Ovary (tissue), 9 donors: Measurements from ENCODE around the gene DAB2. TPM values are rescaled to one million over a fixed set of nuclear protein-coding genes. Genes with fewer than 3 reads are reported as not detected.

Experiments
- DNase-seq, 5 donors: peaks; one replicate each; pipeline ENCODE4 v3.0.0-alpha.2; 2019 to 2020
- H3K27ac ChIP-seq, 2 donors: fragments of 200-600 bp; one replicate each; pipeline versions ENCODE4 v1.5.1 to v1.8.0; 2019 to 2022
- H3K27me3 ChIP-seq: fragments of 200-600 bp; one replicate; pipeline ENCODE4 v1.8.0; 2022
- H3K36me3 ChIP-seq: fragments of 200-600 bp; sonication (generic); one replicate; pipeline ENCODE4 v1.5.1; 2019
- H3K4me1 ChIP-seq: one replicate; pipeline ENCODE4 v1.8.1; 2013; ENCODE audit warnings: mild to moderate bottlenecking, moderate library complexity; ENCODE audit not compliant: insufficient read depth
- H3K4me3 ChIP-seq: fragments of 200-600 bp; sonication (generic); one replicate; pipeline ENCODE4 v1.5.1; 2017
- H3K9me3 ChIP-seq, 2 donors: fragments of 200-600 bp in 1 of 2; sonication (generic) in 1 of 2; one replicate each; pipeline versions ENCODE4 v1.5.1 to v1.8.1; 2013 to 2019; ENCODE audit warnings: mild to moderate bottlenecking in 1 of 2, moderate library complexity in 1 of 2
- CTCF ChIP-seq, 3 donors: fragments of 450-650 bp in 2 of 3; fragments of 200-600 bp in 1 of 3; IDR thresholded peaks; one replicate each; pipeline versions ENCODE4 v1.5.1 to v1.8.0; 2016 to 2022; ENCODE audit warnings: antibody characterized with exemption in 3 of 3, mild to moderate bottlenecking in 1 of 3
- EP300 ChIP-seq: sonication (generic); formaldehyde crosslinking; IDR thresholded peaks from one replicate; pipeline ENCODE4 v1.6.1; 2017; ENCODE audit warnings: antibody characterized with exemption
- POLR2A ChIP-seq: fragments of 450-650 bp; IDR thresholded peaks from one replicate; pipeline ENCODE4 v1.6.1; 2017; ENCODE audit warnings: antibody characterized with exemption, mild to moderate bottlenecking, moderate library complexity
- WGBS, 3 donors: extraction: QIAGEN DNeasy Blood & Tissue Kit in 1 of 3; methylation state at CpG; one replicate each; pipeline versions ENCODE4 v1.1.5 to v1.1.7; 2013 to 2017; 5-methylcytosine and 5-hydroxymethylcytosine counted together
- intact Hi-C, 4 donors: fragments of 100-400 bp; cut with DNase I; formaldehyde crosslinking; loops; one replicate each; pipeline versions ENCODE4 v1.11.0 to v1.15.1; 2022 to 2023
- polyA plus RNA-seq, 2 donors: library from polyadenylated mRNA; stranded (reverse); fragments of 200-250 nt in 1 of 2; fragments of 350-450 nt in 1 of 2; fragmentation: Illumina TruSeq in 1 of 2; extraction: RNeasy Lipid Tissue Mini Kit (QIAGEN cat#74804) in 1 of 2; gene quantifications; one replicate each; pipeline ENCODE4 v1.2.3, GENCODE V29; 2013 to 2014
- total RNA-seq, 7 donors: library from RNA; depleted of rRNA in 2 of 7; stranded (reverse); fragments of >200 nt in 2 of 7; fragmentation: NEBNext Ultra II Directional in 3 of 7; extraction: Animal tissue kit (Norgen Biotek cat#: 25700) in 3 of 7; gene quantifications; one replicate each; pipeline versions ENCODE4 v1.1.0 to v1.2.4, GENCODE V29; 2016 to 2023
- donor health status: DM: no; HTN: no; CAD: no; lungs with moderate emphysema.
- donor health status: DM: no; HTN: no; CAD: no.
- donor health status: Bipolar disorder and iron deficiency.
- donor health status: DM: yes; HTN: yes; CAD: no.
- donor health status: DM: no; HTN: no; CAD: no.
- donor health status: DM: yes; HTN: yes; CAD: no.

The DAB2 gene
- total and polyA plus RNA-seq, 9 donors: 25.0 to 118 (median 38.7) TPM

- 68 to 79% (median 75%) methylated on average over 3 of the region's 3 CpGs for WGBS, 3 donors
Measured at GRCh38 chr5:39323542-39323941, 101.2 kb downstream of the DAB2 start.

More at GRCh38 chr5:39323542-39323941, 101.2 kb downstream of the DAB2 start:
- Histone ChIP-seq H3K27me3 (no peaks in the 10 kb centered on the region), H3K9me3 (no peaks in the 10 kb centered on the region), H3K27ac (no peak overlapping the region), H3K36me3 (no peaks in the 10 kb centered on the region), H3K4me3 (no peak overlapping the region), H3K4me1 (no peaks in the 10 kb centered on the region)
- TF ChIP-seq EP300 (no peak), CTCF (IDR thresholded peaks at IDR 0.05) (no peak), POLR2A (no peak)
- DNase-seq: no peak
- intact Hi-C loops: no loop called here

Other genes starting within 250 kb of the DAB2 start
- gene FYB1, start 205.4 kb downstream of the DAB2 start, total RNA-seq: 1 to 10 TPM; 2.4 to 8.9 (median 3.6) TPM
- 10 to 100 TPM in 1 of 2 donors, 1 to 10 TPM in 1; 1.1 to 12.4 TPM for gene FYB1, start 205.4 kb downstream of the DAB2 start, polyA plus RNA-seq
- gene C9, start 60.5 kb downstream of the DAB2 start, total RNA-seq: under 1 TPM in 2 of 7 donors, not detected in 5; 0.20 to 0.84 TPM
- gene C9, start 60.5 kb downstream of the DAB2 start, polyA plus RNA-seq: not detected